Hematopoietic multipotent progenitor cell treated with erythropoietin and hydrocortisone succinate and interleukin-3 and kit ligand, for 6 days (in vitro differentiated cells): Measurements from ENCODE around the gene FOS.
A peak's percentile ranks its signal among the peaks of the same experiment; 100 is the strongest.
"Not testable (repeated sequence)": the region's sequence is repeated elsewhere in the genome, so short reads cannot be mapped to it uniquely, and the experiment has no call there.

Experiments
- DNase-seq: peaks from one replicate; pipeline ENCODE4 v3.0.0-alpha.2; 2015

The FOS gene

GRCh38 chr14:75277815-75278421 lies 710 bp upstream of the FOS start:
- peak; percentile 39 for DNase-seq

GRCh38 chr14:75279153-75279762 lies 630 bp downstream of the FOS start:
- peak; percentile 80 for DNase-seq

- no peak for DNase-seq
These were observed 1.2 kb downstream of the FOS start for GRCh38 chr14:75279763-75280290.

GRCh38 chr14:75280291-75280830 lies 1.7 kb downstream of the FOS start:
- DNase-seq: no peak

GRCh38 chr14:75280831-75281653 lies 2.4 kb downstream of the FOS start:
- DNase-seq: no peak

- DNase-seq: no peak
These were observed 3.0 kb downstream of the FOS start for GRCh38 chr14:75281654-75282019.

- DNase-seq: peak; percentile 25
These were observed 3.5 kb downstream of the FOS start for GRCh38 chr14:75282170-75282554.

GRCh38 chr14:75282555-75283161 lies 4.0 kb downstream of the FOS start:
- not testable (repeated sequence) for DNase-seq

- peak; percentile 70 for DNase-seq
These were observed 4.7 kb downstream of the FOS start for GRCh38 chr14:75283162-75283832.

- DNase-seq: peak; percentile 83
These were observed 5.4 kb downstream of the FOS start for GRCh38 chr14:75283833-75284563.

GRCh38 chr14:75285331-75285730 lies 6.7 kb downstream of the FOS start:
- no peak for DNase-seq

GRCh38 chr14:75286313-75286712 lies 7.7 kb downstream of the FOS start:
- DNase-seq: no peak

GRCh38 chr14:75289840-75290388 lies 11.3 kb downstream of the FOS start:
- no peak for DNase-seq

GRCh38 chr14:75290851-75291250 lies 12.2 kb downstream of the FOS start:
- DNase-seq: no peak

GRCh38 chr14:75291331-75291730 lies 12.7 kb downstream of the FOS start:
- no peak for DNase-seq

- no peak for DNase-seq
These were observed 13.5 kb downstream of the FOS start for GRCh38 chr14:75292101-75292563.

GRCh38 chr14:75292886-75293285 lies 14.3 kb downstream of the FOS start:
- DNase-seq: no peak

GRCh38 chr14:75293920-75294648 lies 15.5 kb downstream of the FOS start:
- DNase-seq: peak; percentile 96

- DNase-seq: no peak
These were observed 16.0 kb downstream of the FOS start for GRCh38 chr14:75294649-75295033.

- peak; percentile 48 for DNase-seq
These were observed 16.4 kb downstream of the FOS start for GRCh38 chr14:75295061-75295461.
